Hindlimb muscle (tissue), 1 donor: Measurements from ENCODE around the gene TCTN1. TPM values are rescaled to one million over a fixed set of nuclear protein-coding genes. Genes with fewer than 3 reads are reported as not detected.
"Not testable (repeated sequence)": the region's sequence is repeated elsewhere in the genome, so short reads cannot be mapped to it uniquely, and the experiment has no call there.

Source experiments
- DNase-seq: peaks from one replicate; pipeline ENCODE4 v3.0.0-alpha.2; 2013
- polyA plus RNA-seq: library from polyadenylated mRNA; unstranded; fragments of 120-200 nt; gene quantifications from one replicate; pipeline ENCODE4 v1.2.1, GENCODE V29; 2013; ENCODE audit not compliant: insufficient read length

Gene TCTN1
- polyA plus RNA-seq, 1 donor = 21.5 TPM

- peak; percentile 34 for DNase-seq
These were observed 28.6 kb upstream of the TCTN1 start for GRCh38 chr12:110585231-110585799.

- DNase-seq = not testable (repeated sequence)
These were observed 26.8 kb upstream of the TCTN1 start for GRCh38 chr12:110587102-110587501.

DNA sequence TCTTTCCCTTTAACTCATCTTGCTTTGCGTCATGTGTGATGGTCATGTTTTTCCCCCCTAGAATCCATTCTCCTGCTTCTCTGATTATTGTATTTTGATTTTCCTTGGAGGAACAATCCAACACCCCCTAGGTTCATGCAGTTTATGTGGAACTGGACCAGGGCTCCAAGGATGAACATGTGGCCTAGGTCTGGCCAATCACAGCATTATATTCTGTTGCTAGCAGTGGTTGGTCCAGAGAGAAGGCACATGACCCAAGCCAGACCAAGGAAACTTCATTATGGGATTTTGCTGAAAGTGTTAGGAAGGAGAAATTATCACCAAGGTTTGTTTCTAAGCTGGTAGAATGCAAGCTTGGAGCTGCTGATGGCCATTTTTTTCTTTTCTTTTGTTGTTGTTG, 23.9 kb upstream of the TCTN1 start:
- DNase-seq = no peak

GRCh38 chr12:110590806-110591326, 23.1 kb upstream of the TCTN1 start:
- DNase-seq = peak; percentile 51

DNA sequence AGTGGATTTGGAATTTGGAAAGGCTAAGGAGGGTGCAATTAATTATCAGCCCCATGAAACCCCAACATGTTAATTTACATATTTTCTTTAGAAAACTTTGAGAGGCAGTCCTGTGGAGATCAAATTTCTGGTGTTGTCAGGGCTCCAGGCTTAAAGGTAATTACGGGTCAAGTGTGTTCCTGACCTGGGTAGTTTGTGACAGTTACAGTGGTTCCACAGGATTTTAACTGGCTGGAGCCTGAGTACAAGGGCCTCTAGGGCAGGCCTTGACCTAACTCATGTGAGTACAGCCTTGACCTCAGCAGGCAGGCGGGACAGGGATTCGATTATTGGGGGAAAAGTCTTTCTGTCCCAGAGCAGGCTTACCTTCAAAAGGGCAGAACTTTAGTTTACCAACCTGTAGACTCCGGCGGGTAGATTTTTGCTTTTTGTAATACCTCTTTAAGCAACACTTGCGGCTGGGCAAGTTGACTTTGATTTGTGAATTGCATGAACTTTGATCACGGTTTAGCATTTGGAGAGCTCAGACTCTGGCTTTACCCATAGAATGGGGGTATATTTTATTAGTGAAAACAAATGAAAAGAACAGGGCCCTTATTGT, 22.4 kb upstream of the TCTN1 start:
- DNase-seq = no peak

- DNase-seq = no peak
These were observed 21.9 kb upstream of the TCTN1 start for GRCh38 chr12:110592078-110592477.

DNA sequence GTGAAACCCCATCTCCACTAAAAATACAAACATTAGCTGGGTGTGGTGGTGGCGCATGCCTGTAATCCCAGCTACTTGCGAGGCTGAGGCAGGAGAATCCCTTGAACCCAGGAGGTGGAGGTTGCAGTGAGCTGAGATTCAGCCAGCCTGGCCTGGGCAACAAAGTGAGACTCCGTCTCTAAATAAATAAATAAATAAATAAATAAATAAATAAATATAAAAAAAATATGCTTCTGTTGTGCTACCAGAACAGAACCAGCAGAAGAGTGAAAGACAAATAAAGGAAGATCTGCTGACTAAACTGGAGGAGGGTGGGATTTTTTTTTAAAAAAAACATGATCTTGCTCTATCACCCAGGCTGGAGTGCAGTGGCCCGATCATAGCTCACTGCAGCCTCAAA, 21.0 kb upstream of the TCTN1 start:
- DNase-seq = not testable (repeated sequence)

DNA sequence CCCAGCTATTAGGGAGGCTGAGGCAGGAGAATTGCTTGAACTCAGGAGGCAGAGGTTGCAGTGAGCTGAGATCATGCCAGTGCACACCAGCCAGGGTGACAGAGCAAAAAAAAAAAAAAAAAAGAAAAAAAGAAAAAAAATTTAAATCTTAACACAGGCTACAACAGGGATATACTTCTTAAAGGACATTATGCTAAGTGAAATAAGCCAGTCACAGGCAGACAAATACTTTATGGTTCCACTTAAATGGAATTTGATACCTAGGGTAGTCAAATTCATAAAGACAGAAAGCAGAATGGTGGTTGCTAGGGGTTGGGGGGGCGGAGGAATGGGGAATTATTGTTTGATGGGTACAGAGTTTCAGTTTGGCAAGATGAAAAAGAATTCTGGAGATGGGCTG, 16.0 kb upstream of the TCTN1 start:
- no peak for DNase-seq

GRCh38 chr12:110599334-110599733, 14.6 kb upstream of the TCTN1 start:
- no peak for DNase-seq

DNA sequence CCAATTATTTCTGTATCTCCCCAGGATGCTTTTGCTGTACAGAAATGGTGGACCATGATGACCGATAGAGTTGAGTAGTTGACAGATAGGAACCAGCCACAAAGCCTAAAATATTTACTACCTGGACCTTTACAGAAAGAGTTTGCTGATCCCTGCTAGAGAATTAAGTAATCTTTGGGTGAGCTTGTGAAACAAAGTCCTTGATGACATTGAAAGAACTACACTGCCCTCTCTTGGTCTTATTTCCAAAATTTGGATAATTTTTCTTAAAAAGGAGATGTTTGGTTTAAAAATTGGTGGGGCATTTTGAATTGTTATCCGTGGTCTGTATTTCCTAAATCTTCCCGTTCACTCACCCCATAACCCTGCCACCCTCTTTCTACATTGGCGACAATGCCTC, 13.7 kb upstream of the TCTN1 start:
- peak; percentile 28 for DNase-seq

DNA sequence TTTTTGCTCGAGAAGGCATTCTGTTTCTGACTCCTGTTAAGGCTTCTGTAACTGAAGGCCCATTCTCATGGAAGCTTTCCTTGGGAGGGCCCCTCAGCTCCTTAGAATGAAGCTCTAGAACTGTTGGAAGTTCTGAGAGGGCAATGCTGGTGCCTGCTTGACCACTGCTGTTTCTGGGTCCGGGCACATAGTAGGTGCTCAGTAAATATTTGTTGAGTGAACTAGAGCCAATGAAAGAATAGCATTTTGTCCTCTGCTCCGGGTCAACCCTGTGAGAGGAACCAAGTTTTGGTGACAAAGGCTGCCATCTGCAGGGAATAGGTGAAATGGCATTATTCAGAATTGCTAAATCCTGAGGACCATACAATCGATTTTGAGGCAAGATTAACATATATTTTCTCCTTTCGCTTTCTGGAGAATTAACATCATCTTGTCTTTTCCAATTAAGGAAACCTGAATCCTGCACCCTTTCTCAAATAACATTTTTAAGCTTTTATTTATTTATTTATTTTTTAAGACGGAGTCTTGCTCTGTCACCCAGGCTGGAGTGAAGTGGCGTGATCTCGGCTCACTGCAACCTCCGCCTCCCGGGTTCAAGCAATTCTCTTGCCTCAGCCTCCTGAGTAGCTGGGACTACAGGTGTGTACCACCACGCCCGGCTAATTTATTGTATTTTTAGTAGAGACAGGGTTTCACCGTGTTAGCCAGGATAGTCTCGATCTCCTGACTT, 11.7 kb upstream of the TCTN1 start:
- not testable (repeated sequence) for DNase-seq

DNA sequence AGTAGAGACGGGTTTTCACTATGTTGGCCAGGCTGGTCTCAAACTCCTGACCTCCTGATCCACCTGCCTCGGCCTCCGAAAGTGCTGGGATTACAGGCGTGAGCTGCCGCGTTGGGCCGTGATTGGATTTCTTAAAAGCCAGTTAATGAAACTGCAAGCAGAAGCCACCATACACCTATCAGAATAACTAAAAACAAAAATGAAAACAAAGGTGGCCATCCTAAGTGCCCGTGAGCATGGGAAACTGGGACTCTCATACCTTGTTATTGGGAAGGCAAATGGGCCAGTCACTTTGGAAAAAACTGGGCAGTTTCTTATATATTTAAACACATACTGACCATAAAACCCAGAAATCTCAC, 7.7 kb upstream of the TCTN1 start:
- no peak for DNase-seq

DNA sequence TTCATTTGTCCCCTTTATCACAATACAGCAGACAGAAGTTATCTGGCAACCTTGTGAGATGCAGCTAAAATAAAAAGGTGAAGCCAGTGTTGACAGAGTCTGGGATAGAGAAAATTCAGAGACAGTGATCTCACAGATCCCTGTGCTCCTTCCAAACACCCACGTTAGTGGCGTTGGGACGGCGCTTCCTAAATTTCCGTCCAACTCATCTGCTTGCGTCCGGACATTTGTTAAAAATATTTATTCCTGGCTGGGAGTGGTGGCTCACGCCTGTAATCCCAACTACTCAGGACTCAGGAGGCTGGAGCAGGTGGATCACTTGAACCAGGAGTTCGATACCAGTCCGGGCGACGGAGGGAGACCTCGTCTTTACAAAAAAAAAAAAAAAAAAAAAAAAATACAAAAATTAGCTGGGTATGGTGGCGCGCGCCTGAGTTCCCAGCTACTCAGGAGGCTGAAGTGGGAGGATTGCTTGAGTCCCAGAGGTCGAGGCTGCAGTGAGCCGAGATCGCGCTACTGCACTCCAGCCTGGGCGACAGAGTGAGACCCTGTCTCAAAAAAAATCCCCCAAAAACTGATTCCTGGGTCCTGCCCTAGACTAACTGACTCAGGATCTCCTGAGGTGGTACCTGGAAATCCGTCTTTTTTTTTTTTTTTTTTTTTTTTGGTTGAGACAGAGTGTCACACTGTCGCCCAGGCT, 708 bp upstream of the TCTN1 start:
- peak; percentile 38 for DNase-seq

- DNase-seq = no peak
These were observed 1.2 kb downstream of the TCTN1 start for GRCh38 chr12:110615171-110615570.

- no peak for DNase-seq
These were observed 2.7 kb downstream of the TCTN1 start for GRCh38 chr12:110616471-110617115.

DNA sequence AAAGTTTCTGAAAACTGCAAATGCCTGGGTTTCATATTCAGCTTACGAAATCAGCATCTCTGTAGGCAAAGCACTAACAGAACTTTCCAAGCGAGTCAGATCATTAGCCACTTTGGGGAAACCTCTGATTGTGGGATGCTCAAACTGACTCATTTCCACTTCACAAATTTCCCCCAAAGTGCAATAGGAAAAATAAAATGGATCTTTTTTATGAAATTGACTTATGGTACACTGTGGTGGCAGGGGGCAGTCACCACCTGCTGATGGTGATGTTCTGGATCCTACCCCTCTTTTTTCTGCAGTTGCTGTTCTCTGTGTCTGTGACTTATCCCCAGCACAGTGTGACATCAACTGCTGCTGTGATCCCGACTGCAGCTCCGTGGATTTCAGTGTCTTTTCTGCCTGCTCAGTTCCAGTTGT, 5.6 kb downstream of the TCTN1 start:
- DNase-seq = no peak

DNA sequence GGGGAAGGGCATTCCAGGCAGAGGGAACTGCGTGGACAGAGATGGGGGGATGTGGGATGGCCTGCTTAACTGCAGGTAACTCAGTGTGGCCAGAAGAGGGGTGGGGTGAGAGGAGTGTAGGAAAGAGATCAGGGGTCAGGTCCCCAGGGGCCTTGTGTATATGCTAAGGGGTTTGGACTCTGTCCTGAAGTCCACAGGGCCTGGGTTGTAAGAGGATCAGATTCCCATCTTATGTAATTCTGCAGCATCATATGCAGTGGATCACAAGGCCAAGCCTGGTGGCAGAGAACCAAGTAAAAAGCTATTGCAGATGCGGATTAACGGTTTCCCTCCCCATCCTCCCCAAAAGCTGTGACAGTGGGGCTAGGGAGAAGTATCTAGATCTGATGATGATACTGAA, 8.7 kb downstream of the TCTN1 start:
- no peak for DNase-seq

- DNase-seq = no peak
These were observed 13.7 kb downstream of the TCTN1 start for GRCh38 chr12:110627500-110628195.

- DNase-seq = no peak
These were observed 21.1 kb downstream of the TCTN1 start for GRCh38 chr12:110635055-110635454.

DNA sequence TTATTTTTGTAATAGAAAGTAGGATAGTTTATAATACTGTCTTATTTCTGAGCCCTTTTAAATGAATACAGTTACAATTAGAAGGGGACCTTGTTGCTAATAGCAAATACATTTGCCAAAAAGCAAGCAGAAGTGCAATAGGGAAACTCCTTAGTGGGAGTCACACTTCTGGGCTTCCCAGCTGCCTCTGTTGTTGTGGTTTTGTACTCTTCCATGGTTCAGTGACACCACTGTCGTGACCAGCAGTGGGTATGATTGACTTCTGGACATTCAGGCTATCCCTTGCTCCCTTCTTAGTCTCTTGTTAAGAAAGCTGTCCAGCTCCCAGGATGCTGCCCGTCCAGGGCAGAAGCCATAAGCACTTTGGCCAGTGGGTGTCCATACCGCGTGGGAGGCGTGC, 22.6 kb downstream of the TCTN1 start:
- DNase-seq = no peak

- DNase-seq = no peak
These were observed 24.0 kb downstream of the TCTN1 start for GRCh38 chr12:110637869-110638441.

DNA sequence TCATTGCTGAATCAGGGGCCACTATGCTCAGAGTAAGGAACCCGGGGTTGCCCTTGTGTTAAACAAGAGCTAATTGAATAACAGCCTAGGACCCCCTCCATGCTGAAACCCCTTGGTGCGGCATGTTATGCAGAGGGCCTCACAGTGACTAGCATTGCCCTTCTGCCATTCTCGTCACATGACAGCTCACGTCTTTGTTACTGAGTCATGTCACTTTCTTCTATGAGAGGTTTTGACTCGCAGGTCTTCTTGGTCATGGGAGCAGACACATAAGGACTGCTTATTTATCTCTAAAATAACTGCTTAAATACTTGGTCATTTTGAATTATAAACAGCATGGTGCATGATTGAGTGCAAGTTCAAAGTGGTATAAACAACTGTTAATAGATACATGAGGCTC, 24.9 kb downstream of the TCTN1 start:
- DNase-seq = no peak
